HG02885 (cell line): ENCODE data around the gene CELSR1.

Source experiments
- ATAC-seq: cut with Tn5 transposase; IDR thresholded peaks from one replicate; pipeline ENCODE4 v1.9.1; 2021; ENCODE audit warnings: mild to moderate bottlenecking; ENCODE audit not compliant: unreplicated experiment, poor library complexity

The CELSR1 gene

DNA sequence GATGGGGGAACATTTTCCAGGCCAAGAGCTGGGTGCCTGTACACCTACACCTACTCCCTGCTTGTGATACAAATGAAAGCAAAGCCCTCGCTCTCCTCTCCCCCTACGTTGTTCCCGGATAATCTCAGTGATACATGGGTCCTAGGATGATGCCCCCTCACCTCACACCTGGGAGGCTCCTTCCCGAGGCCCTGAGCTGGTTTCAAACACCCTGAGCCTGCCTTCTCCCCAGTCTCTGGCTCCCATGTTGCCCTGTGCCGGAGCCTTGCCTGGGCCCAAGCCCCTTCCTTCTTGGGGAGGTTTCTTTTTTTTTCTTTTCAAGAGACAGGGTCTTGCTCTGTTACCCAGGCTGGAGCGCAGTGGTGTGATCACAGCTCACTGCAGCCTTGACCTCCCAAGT is 178.7 kb downstream of the CELSR1 start:
- no peak for ATAC-seq

DNA sequence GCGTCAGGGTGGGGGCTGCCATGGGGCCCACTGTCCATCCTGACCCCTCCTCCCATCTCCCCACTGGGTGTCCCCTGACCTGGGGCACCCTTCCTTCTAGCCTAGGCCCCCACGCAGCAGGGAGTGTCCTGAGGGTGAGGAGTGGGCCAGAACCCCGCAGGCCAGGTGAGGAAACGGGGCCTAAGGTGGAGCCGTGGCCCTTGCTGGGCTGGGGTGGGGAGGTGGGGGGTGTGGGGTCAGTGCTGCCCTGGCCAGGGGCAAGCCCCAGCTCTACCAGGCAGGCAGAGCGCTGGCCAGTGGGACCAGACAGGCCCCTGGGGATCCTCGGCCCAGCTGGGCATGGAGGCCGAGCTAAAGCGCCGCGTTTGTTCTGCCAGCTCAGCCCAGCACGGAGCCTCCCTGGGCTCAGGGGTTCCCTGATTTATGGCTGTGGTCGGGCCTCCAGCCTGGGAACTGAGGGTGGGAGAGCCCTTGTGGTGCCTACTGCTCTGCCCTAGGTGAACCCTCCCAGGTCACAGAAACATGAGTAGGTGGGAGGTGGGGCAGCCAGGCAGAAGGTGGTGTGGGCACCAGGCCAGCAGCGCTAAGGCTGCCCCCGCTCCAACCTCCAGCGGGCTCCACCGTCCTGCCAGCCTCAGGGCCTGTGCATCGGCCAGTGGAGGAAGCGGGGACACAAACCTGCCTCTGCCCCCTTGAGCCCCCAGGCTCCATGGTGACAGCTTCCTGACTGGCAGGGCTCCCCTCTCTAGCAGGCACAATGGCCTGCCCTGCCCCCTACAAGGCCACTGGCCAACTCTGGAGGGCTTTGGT is 179.5 kb downstream of the CELSR1 start:
- no peak for ATAC-seq

DNA sequence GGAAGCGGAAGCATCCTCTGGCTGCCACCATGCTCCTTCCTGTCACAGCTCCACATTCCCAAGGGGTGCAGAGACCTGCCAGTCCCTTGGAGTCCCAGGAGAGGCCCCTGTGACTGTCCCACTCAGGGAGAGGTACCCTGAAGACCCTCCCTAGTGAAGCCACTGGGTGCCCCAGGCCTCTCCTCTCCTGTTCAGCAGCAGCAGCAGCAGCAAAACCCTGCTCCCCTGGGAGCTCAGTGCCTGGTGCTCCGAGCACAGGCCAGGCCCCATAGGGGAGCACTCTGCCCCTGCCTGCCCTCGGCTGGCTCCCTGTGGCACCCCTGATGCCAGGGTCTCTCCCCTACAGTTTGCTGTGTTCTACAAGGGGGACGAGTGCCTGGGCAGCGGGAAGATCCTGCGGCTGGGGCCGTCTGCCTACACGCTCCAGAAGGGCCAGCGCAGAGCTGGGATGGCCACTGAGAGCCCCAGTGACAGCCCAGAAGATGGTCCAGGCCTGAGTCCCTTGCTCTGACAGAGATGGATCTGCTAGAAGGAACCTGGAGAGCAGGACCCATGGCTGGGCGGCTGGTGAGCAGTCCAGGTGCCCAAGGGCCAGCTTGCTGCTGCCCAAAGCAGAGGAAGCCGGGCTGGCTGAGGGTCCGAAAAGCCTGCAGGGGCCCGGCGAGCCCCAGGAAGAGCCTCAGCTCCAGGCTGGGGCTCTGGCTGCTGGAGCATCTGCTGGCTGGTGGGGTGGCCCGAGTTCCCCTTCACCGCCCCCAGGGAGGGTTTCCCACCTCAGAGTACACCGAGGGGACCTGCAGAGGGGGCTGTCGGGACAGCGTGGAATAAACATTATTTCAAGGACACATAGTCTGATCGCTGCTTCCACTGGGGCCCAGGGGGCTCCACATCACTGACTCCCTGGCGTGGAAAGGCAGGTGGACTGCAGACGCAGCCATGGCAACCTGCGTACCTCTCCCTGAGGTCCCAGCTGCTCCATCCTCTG is 180.6 kb downstream of the CELSR1 start:
- no peak for ATAC-seq

DNA sequence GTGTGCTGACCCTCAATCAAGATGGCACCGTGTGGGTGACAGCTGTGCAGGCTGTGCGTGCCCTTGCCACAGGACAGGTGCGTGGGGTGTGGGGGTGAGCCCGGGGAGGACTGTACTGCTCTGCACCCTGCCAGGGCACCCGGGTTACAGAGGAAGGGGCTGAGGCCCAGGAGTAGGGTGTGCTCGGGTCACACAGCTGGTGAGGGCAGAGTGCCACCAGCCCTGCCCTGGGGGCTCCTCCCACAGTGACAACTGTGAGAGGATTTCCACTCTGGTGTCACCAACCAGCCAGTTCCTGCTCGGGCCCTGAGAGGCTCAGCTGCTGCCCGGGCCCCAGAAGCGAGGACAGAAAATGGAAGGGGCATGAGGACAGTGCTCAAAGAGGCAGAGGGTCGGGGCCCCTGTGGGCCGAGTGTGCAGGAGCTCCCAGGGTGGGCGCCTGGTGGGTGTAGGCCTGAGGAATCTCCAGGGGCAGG is 181.4 kb downstream of the CELSR1 start:
- ATAC-seq, result no peak

DNA sequence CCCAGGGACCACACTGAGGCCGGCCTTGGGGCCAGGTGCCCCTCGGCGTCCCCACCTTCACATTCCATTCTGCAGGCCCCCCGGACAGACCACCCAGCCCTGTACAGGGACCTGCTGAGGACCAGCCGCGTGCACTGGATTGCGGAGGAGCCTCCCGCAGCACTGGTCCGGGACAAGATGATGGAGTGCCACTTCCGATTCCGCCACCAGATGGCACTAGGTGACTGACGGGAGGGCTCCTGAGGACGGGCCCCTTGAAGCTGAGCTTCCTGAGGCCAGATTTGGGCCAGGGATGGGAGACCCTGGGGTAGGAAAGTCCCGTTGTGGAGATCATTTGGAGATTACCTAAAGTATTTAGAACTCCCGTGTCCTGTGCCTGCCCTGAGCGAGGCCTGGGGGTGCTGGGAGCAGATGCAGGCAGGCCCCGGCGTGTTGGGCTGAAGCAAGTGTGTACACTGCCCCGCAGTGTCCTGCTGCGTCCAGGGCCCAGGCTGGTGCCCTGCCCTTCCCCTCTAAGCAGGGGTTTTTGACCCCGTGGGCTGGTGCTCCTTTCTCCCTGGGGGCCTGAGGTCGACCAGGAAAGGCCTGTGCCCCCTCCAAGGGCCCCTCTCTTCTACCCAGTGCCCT is 181.9 kb downstream of the CELSR1 start:
- no peak for ATAC-seq

DNA sequence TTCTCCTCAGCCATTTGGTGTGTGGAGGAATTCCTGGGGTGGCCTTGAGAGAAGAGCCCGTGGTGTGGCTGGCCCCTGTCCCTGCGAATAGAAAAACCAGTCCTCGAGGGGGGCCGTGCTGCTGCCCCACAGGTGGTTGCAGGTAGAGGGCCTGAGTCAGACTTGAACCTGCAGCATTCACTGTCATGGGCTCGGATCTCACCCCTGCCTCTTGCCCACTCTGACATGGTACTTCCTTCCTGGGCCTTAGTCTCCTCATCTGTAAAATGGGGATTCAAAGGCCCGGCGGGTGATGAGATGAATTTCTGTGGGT is 182.5 kb downstream of the CELSR1 start:
- no peak for ATAC-seq

DNA sequence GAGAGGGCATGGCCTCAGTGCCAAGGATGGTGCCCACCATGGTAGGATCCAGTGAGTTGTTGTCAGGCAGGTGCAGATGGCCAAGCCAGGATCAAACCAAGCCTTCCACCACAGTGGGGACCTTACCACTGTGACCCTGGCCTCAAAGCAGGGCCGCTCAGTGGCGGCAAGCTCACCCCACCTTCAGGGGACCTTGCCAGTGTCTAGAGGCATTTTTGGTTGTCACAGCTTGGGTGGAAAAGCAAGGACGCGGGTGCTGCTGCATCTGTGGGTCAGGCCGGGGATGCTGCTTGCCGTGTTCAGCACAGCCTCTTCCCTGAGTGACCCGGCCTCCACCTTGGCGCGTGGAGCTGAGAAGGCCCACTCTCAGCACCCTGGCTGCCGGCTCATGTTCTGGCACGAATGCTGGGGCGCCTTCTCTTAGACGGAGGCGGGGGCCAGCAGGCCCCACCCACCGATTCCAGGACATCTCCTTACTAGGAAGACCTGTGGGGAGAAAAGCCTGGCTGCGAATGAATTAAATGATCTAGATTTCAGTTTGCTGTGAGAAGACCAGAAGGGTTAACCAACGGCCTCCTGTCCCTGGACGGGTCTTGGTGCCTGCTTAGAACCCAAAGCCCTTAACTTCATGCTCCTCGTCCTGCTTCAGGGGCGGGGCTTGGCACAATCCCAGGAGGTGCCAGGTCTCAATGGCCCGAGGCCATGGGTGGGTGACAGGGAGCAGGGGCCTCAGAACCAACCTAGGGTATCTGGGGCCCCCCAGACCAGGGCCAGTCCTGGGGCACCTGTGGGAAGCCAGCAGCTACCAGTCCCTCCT is 183.0 kb downstream of the CELSR1 start:
- no peak for ATAC-seq

DNA sequence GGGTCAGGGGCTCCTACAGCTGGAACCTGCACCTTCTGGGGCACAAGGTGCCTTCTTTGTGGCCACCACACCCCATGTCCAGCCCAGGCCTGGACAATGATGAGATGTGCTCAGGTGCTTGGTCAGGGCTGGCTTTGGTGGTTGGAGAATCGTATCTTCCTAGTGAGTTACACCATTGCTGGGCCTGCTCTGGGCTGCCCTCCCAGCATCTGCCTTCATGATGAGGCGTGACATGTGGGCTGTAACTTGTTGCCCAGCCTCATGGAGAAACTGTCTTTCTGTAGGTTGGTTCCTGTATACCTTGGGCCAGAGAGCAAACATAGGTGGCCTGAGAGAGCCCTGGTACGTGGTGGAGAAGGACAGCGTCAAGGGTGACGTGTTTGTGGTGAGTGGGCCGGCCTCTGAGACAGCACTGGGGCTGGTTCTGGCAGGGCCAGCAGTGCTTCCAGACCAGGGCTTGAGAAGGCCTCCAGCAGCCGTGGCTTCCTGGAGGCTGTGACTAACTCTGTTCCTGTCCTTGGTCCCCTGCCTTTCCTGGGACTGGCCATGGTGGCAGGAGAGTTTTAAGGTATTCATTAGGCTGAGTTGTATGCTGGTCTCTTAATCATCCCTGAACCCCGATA is 183.8 kb downstream of the CELSR1 start:
- no peak for ATAC-seq

DNA sequence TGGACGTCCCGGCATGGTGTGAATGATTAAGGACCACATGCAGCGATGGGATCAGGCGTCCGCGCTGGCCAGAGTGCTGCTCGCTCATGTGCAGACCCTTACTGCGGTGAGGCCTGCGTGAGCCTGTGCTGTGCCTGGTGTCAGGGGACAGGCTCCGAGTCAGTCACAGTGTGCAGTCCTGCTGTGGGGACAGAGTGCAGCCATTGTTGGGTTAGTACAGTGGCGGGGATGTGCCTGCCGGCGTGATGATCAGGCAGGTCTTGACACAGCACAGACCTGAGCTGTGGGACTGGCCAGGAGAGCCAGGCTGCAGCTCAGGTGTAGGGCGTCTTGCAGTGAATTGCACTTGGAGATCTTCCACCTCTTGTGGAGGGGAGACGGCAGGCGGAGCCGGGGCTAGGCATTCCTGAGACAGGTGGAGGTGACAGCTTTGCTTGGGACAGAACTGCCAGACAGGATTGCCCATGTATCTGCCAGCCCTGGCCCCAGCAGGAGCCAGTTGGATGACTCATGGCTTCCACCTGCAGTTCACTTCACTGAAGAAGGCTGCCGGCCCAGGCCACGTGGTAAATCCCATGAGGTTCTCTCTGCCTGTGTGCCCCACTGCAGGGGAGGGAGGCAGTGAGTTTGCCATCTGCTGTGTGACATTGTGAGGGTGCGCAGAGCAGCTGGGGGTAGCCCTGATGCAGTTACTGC is 184.6 kb downstream of the CELSR1 start:
- ATAC-seq, result no peak

DNA sequence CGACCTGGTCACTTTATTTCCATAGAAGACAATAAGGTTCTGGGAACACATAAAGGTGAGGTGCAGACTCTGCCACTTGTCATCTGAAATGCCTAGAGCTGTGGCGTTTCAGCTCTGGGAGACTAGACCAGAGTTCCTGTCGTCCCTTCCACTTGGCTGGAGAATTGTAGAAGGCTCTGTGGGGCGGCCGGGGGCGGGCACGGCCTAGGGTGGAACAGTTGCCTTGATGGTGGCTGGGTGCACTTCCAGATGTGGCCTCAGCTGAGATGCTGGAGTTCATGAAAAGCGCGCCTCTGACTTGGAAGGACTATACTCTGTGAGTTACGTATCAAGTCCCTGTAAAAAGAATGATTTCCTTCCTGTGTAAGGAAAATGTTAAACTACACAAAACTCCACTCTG is 185.1 kb downstream of the CELSR1 start:
- ATAC-seq, result no peak

DNA sequence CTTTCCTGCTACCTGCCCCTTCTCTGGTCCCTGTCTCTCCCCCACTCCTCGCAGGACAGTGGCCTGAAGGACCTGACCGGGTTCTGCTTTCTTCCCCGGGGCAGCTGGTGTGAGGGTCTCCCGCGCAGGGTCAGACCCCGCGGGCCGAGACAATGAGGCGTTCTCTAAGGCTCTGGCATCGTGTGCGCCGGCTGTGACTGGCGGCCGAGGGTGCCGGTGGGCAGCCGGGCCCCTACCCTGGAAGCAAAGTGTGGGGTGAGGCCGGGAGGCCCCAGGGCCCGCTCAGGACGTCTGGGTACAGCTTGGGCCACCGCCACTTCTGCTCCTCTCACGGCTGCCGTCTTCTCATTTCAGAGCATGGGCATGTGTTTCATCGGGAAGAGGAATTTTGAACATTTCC is 185.7 kb downstream of the CELSR1 start:
- no peak for ATAC-seq

DNA sequence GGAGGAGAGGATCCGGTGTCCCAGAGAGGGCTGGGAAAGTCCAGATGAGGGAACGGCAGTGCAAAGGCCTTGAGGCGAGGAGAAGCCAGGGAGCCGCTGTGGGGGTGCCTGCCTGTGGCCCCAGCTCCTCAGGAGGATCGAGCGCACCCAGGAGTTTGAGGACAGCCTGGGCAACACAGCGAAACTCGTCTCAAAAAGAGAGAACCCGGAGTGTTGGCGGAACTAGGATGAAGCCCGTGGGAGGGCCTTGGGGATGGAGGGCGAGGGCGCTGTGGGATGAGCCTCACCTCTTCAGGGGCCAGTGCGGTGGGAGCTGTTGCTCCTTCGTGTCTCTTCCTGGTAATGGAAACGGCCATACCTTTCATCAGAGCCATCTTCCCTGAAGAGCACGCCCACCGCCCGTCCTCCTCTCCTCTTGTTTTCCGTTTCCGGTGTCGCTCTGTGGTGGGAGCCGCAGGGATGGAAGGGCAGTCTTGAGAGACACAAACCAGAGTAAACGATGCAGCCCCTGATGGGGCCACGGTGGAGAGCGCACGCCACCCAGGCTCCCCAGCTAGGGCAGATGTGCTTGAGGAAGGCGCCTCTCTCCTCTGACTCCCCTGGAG is 186.2 kb downstream of the CELSR1 start:
- ATAC-seq, result no peak

DNA sequence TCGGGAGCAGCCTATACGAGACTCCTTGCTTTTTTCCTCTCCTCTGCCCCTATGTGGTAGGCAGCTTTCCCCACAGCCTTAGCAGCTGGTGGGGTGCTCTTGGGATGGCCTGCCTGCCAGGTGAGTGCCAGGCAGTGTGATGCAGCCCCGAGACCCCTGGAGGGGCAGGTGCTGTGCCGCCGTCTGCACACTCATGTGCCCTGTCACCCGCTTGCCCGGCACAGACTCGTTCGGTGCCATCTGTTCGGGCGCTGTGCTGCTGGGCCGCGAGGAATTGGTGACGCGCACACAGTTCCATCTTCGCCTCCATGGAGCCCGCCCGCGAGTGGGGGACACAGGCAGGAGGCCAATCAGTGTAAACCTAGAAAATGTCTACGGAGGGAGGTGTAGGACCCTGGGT is 186.8 kb downstream of the CELSR1 start:
- no peak for ATAC-seq

DNA sequence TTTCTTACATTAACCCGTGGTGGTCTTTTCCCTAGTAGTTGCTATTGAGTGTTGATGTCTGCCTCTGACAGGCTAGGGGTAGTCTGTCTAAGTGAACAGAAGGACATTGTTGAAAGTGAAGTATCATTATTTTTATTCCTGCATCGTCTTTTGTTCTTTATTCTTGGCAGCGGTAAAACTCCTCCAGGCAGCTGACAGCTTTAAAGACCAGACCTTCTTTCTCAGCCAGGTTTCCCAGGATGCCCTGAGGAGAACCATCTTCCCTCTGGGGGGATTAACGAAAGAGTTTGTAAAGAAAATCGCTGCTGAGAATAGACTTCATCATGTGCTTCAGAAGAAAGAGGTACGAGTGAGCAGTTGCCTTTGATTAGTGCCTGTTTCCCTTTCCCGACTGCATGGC is 187.3 kb downstream of the CELSR1 start:
- no peak for ATAC-seq

DNA sequence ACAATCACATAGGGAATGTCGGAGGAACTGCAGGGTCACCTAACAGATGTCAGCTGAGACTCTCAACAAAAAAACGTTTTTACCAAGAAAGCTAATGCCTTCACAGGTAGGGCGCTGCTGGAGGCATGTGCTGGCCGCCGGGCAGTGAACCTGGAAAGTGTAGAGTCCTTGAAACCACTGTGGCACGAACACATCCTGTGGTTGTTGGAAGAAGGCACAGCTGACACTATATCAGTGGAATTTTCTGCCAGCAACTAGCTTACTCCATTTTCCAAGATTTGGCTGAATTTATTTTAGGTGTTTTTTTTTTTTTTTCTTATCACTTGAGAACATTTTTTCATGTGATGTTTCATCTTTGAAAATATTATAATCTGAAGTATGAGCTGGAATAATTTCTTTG is 187.7 kb downstream of the CELSR1 start:
- no peak for ATAC-seq

DNA sequence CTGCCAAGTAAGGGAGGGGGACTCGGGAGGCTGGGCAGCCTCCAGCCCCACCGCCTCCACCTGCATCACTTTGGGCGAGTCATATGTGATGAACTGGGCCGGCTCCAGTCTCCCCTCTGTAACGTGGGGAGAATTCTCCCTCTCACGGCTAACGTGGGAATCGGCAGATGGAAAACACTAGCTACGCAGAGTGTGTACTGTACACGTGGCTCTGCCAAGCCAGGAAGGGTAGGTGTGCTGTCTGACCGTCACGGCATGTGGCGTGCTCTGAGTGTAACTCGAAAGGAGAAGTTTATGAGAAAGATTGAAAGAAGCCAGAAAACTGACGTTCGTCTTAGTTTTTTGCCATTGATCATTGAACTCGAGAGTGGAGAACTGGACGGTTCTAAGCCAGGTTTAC is 188.2 kb downstream of the CELSR1 start:
- ATAC-seq, result no peak

DNA sequence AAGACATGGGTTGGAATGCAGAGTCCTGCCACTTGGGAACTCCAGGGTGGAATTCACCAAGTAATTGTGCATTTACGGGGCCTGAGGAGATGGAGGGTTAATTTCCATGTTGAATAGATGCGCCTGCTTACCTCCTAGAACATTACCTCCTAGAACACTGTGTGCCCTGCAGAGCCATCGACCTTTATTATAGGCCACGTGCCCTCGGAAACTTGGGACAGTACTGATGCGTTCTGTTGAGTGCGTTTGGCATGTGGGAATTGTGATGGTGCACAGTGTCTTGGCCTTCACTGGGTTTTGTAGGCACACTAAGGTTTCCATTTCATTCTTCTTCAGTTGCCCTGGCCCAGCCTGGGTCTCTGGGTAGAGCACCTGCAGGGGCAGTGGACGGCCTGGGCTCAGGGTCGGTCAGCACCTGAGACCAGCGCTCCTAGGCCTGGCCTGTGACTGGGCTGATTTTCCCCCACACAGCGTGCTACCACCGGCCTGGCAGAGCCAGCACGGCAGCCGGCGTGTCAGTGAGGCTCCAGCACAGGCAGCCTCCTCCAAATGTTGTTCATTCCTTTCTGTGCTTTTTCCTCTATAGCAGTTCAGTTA is 189.2 kb downstream of the CELSR1 start:
- ATAC-seq, result no peak

DNA sequence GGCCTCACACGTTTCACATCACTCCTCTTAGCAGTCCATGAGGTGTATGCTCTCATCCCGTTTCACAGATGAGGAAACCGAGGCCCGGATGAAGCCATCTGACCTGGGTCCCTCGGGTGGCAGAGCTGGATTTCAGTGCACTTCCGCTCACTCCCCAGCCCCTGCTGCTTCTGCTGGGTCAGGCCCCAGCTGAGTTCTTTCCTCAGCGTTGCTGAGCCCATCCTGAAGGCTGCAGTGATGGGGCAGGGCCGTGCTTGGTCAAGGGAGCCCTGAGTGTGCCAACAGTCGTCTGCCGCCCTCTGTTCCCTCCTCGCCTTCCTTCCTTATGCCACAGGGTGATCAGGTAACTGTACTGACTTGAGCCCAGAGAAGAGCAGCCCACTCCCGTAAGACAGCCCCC is 189.8 kb downstream of the CELSR1 start:
- ATAC-seq, result no peak
